Measurements from ENCODE around the gene WSCD2.

DNA sequence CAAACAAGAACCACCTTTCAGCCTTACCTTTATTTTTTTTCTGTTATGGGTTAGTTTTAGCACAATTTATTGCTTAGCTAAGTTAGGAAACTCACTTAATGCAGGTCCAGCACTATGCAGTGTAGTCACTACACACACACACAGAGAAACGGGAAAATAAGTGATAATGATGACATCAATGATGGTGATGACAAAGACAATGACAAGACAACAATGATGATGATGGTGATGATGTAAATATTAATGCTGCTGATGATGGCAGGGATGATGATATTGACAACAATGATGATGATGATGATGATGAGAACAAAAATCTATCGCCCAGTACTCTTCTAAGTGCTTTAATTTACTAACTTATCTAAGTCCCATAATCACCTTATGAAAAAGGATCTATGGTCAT is 41.1 kb downstream of the WSCD2 start:
- TF ChIP-seq, protein P1, sequence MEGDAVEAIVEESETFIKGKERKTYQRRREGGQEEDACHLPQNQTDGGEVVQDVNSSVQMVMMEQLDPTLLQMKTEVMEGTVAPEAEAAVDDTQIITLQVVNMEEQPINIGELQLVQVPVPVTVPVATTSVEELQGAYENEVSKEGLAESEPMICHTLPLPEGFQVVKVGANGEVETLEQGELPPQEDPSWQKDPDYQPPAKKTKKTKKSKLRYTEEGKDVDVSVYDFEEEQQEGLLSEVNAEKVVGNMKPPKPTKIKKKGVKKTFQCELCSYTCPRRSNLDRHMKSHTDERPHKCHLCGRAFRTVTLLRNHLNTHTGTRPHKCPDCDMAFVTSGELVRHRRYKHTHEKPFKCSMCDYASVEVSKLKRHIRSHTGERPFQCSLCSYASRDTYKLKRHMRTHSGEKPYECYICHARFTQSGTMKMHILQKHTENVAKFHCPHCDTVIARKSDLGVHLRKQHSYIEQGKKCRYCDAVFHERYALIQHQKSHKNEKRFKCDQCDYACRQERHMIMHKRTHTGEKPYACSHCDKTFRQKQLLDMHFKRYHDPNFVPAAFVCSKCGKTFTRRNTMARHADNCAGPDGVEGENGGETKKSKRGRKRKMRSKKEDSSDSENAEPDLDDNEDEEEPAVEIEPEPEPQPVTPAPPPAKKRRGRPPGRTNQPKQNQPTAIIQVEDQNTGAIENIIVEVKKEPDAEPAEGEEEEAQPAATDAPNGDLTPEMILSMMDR (IDR thresholded peaks at IDR 0.05): no peak
- no peak for TF ChIP-seq EP300 (IDR thresholded peaks at IDR 0.05)
- no peak for TF ChIP-seq POLR2A (IDR thresholded peaks at IDR 0.05)
- TF ChIP-seq POLR2AphosphoS5 (IDR thresholded peaks at IDR 0.05): no peak

Data from stomach (tissue), 4 donors.